Breast epithelium (tissue), 4 donors: Measurements from ENCODE around the gene TSPEAR. TPM values are rescaled to one million over a fixed set of nuclear protein-coding genes. Genes with fewer than 3 reads are reported as not detected.

Source experiments
- DNase-seq, 2 donors: peaks; one replicate each; pipeline ENCODE4 v3.0.0-alpha.2; 2019; ENCODE audit warnings: low spot score in 2 of 2
- H3K27ac ChIP-seq, 2 donors: fragments of 200-600 bp; sonication (generic) in 1 of 2; one replicate each; pipeline ENCODE4 v1.5.1; 2016 to 2019; ENCODE audit warnings: mild to moderate bottlenecking in 1 of 2
- H3K27me3 ChIP-seq, 2 donors: fragments of 200-600 bp; sonication (generic) in 1 of 2; one replicate each; pipeline versions ENCODE4 v1.5.1 to v1.6.0; 2017 to 2019; ENCODE audit warnings: control low read depth in 1 of 2, mild to moderate bottlenecking in 1 of 2
- H3K36me3 ChIP-seq: fragments of 200-600 bp; one replicate; pipeline ENCODE4 v1.5.1; 2019
- H3K4me1 ChIP-seq, 2 donors: fragments of 200-600 bp; sonication (generic); one replicate each; pipeline ENCODE4 v1.5.1; 2016 to 2019; ENCODE audit warnings: control low read depth in 1 of 2
- H3K4me3 ChIP-seq, 3 donors: fragments of 200-600 bp; sonication (generic); 1 replicate in 2 of 3; 2 replicates in 1 of 3; pipeline ENCODE4 v1.5.1; 2016 to 2019; ENCODE audit warnings: mild to moderate bottlenecking in 3 of 3, moderate library complexity in 2 of 3
- H3K9me3 ChIP-seq, 2 donors: fragments of 200-600 bp; sonication (generic) in 1 of 2; one replicate each; pipeline ENCODE4 v1.5.1; 2016 to 2019; ENCODE audit warnings: control low read depth in 1 of 2
- POLR2A ChIP-seq: fragments of 450-650 bp; IDR thresholded peaks from one replicate; pipeline ENCODE4 v1.6.1; 2016; ENCODE audit warnings: antibody characterized with exemption, mild to moderate bottlenecking, moderate library complexity
- POLR2AphosphoS5 ChIP-seq, 3 donors: sonication (generic); formaldehyde crosslinking; IDR thresholded peaks; one replicate each; pipeline ENCODE4 v1.6.1; 2017; ENCODE audit warnings: antibody characterized with exemption in 3 of 3
- intact Hi-C: fragments of 100-400 bp; cut with DNase I; formaldehyde crosslinking; loops from one replicate; pipeline ENCODE4 v1.15.1; 2023; ENCODE audit warnings: low total_unique reads
- total RNA-seq, 3 donors: library from RNA; depleted of rRNA; stranded (reverse); fragments of >200 nt; gene quantifications; one replicate each; pipeline ENCODE4 v1.1.0, GENCODE V29; 2016
- TF ChIP-seq, protein P1 (sequence below), 3 donors: fragments of 450-650 bp; IDR thresholded peaks; one replicate each; pipeline ENCODE4 v1.5.1; 2016 to 2017; ENCODE audit warnings: antibody characterized with exemption in 3 of 3, mild to moderate bottlenecking in 3 of 3, moderate library complexity in 3 of 3

TSPEAR gene
- total RNA-seq, 3 donors from 2014 or later, result 0.15 TPM; not detected in 2

DNA sequence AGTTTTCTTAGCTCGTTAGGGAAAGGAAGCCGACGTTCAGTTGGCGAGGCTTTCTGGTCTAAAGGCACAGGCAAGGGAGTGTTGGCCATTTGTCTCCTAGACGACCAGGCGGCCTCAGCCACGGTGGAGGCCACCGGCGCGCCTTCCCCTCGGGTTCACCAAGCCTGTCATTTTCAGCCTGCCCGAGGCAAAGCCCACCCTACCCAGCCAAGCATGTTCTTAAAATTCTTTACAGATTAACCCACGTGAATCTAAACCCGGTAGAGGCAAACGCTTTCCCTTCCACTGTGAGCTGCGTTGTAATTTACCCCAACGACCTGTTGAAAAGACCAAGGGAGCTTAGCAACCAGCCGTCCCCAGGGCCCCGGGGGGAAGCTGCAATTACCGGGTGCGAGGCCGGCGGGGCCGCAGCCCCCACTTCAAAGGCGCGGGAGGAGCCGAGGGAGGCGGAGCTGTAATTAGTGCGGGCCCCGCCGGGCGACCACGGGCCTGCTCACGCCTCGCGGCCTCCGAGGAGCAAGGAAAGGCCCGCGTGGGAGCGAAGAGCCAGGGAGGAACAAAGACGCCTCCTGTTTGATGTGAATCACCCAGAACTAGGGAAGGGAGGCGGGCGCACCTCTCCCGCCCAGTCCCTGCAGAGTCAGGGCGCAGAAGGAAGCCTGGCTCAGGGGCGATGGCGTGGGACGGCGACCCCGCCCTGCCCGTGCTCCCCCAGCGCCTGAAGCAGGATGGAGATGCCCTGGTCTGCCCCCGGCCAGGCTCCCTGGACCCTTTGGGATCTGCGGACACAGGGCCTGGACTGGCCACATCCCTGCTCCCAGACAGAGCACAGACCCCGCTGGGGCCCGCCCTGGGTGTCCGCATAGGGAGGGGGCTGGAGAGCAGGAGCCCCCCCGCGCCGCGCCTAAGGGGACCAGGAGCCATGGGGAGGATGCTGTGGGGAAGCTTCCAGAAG, 12.1 kb upstream of the TSPEAR start:
- no peak for DNase-seq
- peaks cover 4 to 55% of the 10 kb centered on the region in 2 donors for H3K27me3 ChIP-seq
- intact Hi-C loops, result no loop called here

GRCh38 chr21:44722731-44723130, 11.4 kb upstream of the TSPEAR start:
- intact Hi-C loops, result no loop called here

More for the DNA sequence above, 12.1 kb upstream of the TSPEAR start:
- Histone ChIP-seq H3K36me3 (no peaks in the 10 kb centered on the region), H3K27ac (no peak overlapping the region), H3K4me1 (no peaks in the 10 kb centered on the region), H3K4me3 (peak overlapping the region in 1 of 3 donors; percentile 35), H3K9me3 (no peaks in the 10 kb centered on the region)
- TF ChIP-seq POLR2A, result no peak
- TF ChIP-seq, protein P1, sequence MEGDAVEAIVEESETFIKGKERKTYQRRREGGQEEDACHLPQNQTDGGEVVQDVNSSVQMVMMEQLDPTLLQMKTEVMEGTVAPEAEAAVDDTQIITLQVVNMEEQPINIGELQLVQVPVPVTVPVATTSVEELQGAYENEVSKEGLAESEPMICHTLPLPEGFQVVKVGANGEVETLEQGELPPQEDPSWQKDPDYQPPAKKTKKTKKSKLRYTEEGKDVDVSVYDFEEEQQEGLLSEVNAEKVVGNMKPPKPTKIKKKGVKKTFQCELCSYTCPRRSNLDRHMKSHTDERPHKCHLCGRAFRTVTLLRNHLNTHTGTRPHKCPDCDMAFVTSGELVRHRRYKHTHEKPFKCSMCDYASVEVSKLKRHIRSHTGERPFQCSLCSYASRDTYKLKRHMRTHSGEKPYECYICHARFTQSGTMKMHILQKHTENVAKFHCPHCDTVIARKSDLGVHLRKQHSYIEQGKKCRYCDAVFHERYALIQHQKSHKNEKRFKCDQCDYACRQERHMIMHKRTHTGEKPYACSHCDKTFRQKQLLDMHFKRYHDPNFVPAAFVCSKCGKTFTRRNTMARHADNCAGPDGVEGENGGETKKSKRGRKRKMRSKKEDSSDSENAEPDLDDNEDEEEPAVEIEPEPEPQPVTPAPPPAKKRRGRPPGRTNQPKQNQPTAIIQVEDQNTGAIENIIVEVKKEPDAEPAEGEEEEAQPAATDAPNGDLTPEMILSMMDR (IDR thresholded peaks at IDR 0.05), result no peak
- TF ChIP-seq POLR2AphosphoS5 (IDR thresholded peaks at IDR 0.05), result no peak

GRCh38 chr21:44720170-44720569, 8.8 kb upstream of the TSPEAR start:
- Histone ChIP-seq H3K4me1 (no peaks in the 10 kb centered on the region), H3K27ac (no peak overlapping the region), H3K9me3 (no peaks in the 10 kb centered on the region), H3K4me3 (no peak overlapping the region), H3K27me3 (peaks cover 0 to 32% of the 10 kb centered on the region in 2 donors), H3K36me3 (no peaks in the 10 kb centered on the region)
- TF ChIP-seq, protein P1 (IDR thresholded peaks at IDR 0.05), result no peak
- TF ChIP-seq POLR2AphosphoS5 (IDR thresholded peaks at IDR 0.05) (no peak), POLR2A (no peak)
- intact Hi-C loops, result no loop called here
- DNase-seq, result no peak

More at GRCh38 chr21:44722731-44723130, 11.4 kb upstream of the TSPEAR start:
- DNase-seq, result no peak
- Histone ChIP-seq H3K36me3 (no peaks in the 10 kb centered on the region), H3K9me3 (no peaks in the 10 kb centered on the region), H3K4me3 (no peak overlapping the region), H3K27me3 (peaks cover 4 to 55% of the 10 kb centered on the region in 2 donors), H3K4me1 (no peaks in the 10 kb centered on the region), H3K27ac (no peak overlapping the region)
- TF ChIP-seq POLR2AphosphoS5 (IDR thresholded peaks at IDR 0.05) (no peak), POLR2A (no peak)
- TF ChIP-seq, protein P1 (IDR thresholded peaks at IDR 0.05), result no peak

DNA sequence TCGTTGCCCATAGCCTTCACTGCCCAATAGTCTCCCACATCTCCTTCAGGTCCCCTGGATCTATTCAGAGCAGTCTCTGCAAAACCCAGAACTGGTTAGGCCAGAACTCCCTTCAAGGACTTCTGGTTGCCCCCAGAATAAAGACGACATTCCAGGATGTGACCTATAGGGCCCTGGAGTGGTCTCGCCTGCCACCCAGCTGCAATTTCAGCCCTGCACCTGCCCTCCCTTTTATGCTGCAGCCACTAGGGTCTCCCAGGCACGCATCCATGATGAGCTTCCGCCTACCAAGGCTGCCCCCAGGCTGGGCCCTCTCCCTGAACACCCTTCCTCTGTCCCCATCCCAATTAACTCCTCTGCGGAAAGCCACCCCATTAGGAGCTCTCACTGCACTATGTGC, 7.2 kb upstream of the TSPEAR start:
- DNase-seq, result no peak
- no peaks in the 10 kb centered on the region for H3K4me1 ChIP-seq
- TF ChIP-seq POLR2A (no peak), POLR2AphosphoS5 (IDR thresholded peaks at IDR 0.05) (no peak)
- TF ChIP-seq, protein P1 (IDR thresholded peaks at IDR 0.05), result no peak
- no peak overlapping the region for H3K27ac ChIP-seq
- H3K36me3 ChIP-seq, result no peaks in the 10 kb centered on the region
- intact Hi-C loops, result no loop called here
- H3K9me3 ChIP-seq, result no peaks in the 10 kb centered on the region
- H3K4me3 ChIP-seq, result no peak overlapping the region
- H3K27me3 ChIP-seq, result peaks cover 0 to 33% of the 10 kb centered on the region in 2 donors

DNA sequence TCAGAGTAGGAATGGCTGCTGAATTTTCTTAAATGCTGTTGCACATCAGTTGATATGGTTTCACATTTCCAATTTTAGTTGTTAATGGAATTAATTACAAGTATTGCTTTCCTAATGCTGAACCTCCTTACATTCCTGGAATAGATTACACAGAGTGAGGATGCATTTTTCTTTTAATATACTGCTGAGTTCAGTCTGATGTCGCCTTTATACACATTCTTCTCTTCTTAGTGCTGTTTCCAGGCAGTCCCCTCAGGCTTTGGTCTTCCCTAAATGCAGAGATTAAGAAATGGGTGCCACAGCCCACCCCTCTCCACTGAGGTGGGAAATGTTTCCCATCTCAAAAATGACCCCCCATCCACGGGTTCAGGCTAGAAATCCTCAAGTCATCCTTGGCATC, 6.7 kb upstream of the TSPEAR start:
- TF ChIP-seq POLR2AphosphoS5 (IDR thresholded peaks at IDR 0.05), result no peak
- no peak for TF ChIP-seq POLR2A
- TF ChIP-seq, protein P1 (IDR thresholded peaks at IDR 0.05), result no peak
- intact Hi-C loops, result no loop called here
- H3K27me3 ChIP-seq, result peaks cover 0 to 33% of the 10 kb centered on the region in 2 donors

More for the DNA sequence above, 6.7 kb upstream of the TSPEAR start:
- Histone ChIP-seq H3K36me3 (no peaks in the 10 kb centered on the region), H3K4me1 (no peaks in the 10 kb centered on the region), H3K9me3 (no peaks in the 10 kb centered on the region), H3K4me3 (no peak overlapping the region), H3K27ac (no peak overlapping the region)
- no peak for DNase-seq
